GM19043 (cell line): ENCODE measurements around the gene USH1C.
A peak's percentile ranks its signal among the peaks of the same experiment; 100 is the strongest.

Source experiments
- ATAC-seq: cut with Tn5 transposase; IDR thresholded peaks from one replicate; pipeline ENCODE4 v1.9.1; 2021; ENCODE audit warnings: low read depth; ENCODE audit not compliant: unreplicated experiment

Gene USH1C

DNA sequence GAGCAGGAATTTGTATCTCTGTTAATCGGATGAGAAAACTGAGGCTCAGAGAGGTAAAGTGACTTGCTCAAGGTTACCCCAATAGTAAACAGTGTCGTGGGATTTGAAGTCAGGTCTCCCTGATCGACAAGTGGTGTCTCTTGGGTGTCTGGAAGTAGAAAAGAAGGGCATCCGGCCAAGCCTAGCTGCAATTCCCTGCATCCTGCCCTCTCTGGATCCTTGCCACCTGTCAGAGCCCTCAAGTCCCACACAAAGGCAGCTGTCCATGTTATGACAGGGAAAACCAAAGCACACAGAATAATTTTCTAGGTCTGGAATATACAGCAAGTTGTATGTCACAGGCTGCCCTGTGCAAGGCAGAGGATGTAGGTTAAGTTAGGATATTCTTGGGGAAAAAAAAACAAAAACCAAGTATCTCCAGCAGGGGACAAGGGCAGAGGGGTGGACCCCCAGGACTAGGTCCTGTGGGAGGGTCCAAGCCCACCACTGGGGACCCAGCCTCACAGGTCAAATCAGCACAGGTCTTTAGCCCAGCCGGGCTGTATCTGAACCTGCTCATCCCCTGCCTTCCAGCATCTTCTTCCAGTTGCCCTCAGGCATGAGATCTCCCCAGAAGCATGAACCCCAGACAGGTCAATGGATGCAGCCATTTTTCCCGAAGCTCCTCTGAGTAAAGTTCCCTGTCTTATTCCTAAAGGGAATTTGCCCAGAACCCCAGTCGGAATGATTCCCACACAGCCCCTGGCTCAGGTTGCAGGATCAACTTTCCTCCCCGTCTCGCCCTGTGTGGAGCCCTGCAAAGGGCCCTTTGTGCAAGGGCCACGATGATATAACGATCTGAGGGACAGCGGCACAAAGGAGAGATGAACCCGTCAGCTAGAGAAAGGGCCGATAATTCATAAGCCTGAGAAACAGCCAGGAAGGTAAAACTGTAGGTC is 15.0 kb downstream of the USH1C start:
- ATAC-seq = no peak

DNA sequence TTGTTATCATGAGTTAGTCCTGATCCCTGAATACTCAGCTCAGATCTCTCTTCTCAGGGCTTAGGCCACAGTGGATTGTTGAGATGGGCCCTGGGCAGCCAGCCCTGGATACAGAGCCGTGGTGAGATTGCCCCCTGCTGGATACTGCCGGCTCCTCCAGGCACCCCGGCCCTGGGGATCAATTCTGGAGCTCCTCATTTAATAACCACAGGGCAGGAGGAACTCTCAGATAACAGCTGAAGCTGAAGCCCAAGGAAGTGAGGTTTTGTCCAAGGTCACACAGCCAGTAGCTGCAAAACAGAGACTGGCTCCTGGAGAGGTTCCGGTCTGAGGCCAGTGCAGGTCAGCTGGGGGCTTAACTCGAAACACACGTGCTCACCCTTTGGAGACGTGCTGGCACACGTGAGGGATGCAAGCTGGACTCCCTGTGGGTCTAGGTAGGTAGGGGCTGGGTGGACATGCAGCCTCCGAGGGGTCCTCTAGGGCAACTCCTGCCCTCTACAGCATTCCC is 16.0 kb downstream of the USH1C start:
- peak; percentile 66 for ATAC-seq

DNA sequence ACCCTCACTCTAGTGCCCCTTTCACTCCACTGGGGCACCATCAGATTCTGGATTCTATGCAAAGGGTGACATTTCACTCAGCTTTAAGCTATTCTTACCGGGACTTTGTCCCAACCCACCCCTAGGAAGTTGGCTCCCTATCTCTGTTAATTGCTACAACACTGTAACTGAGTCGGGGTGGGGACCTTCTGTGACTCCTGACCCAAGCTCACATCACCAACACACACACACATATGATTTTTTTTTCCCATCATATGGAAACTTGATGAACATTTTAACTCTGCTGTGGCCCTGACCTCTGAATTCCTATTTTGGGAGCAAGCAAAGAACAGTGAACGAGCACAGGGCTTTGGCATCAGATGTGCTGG is 16.6 kb downstream of the USH1C start:
- no peak for ATAC-seq

DNA sequence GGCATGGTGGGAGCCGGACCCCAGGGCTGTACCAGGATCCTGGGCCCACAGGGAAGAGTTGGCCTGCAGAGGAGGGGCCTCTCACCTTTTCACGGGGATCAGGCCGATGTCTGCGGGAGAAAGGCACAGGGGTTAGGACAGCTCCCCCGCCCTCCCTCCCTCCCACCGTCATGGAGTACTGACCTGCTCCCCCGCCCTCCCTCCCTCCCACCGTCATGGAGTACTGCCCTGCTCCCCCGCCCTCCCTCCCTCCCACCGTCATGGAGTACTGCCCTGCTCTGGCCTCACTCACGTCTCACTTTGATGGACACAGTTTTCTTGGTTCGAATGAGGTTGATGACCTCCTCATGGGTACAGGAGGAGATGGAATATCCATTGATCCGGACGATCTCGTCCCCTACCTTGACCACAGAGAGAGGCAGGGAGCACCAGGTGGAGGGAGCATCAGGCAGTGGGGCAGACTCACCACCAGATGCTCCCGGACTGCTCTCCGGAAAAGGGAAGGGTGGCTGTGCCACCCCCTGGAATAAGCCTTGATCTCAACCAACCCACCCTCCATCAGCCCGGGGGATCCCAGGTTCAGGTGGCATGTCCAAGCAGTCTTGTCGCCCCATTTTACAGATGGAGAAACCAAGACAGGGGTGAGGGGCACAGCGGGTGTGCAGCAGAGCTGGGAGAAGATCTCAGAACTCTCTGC is 17.1 kb downstream of the USH1C start:
- no peak for ATAC-seq

DNA sequence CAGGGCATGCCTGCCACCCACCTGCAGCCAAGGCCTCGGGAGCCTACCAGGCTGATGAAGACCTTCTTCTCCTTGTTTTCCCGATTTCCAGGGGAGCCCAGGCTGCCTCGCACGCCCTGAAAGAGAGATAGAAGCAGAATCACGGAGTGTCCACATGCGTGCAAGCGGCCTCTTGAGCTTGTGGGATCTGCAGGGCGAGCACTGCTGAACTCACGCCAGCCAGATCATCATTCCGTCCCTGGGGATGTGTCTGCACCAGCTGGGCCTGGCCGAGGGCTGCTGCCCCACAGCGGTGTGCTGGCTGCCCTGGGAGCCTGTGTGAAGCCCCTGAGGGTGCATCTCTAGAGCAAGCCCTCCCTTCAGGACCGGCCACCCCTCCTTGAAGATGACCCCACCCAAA is 17.9 kb downstream of the USH1C start:
- no peak for ATAC-seq

DNA sequence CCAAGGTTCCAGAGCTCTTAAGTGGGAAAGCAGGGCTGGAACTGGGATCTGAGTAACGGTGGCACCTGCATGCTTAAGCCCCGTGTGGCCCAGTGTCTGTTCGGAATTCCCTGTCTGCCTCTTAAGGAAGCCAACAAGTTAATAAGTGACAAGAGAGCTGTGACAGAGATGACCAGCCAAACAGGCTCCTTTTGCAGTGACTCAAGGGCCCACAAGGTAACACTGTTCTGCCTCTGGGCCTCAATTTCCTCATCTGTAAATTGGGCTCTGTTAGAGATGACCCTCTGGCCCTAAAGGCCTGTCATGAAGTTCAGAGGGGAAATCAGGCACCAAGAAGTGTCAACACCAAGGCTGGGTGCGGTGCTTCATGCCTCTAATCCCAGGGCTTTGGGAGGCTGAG is 18.6 kb downstream of the USH1C start:
- ATAC-seq = no peak

DNA sequence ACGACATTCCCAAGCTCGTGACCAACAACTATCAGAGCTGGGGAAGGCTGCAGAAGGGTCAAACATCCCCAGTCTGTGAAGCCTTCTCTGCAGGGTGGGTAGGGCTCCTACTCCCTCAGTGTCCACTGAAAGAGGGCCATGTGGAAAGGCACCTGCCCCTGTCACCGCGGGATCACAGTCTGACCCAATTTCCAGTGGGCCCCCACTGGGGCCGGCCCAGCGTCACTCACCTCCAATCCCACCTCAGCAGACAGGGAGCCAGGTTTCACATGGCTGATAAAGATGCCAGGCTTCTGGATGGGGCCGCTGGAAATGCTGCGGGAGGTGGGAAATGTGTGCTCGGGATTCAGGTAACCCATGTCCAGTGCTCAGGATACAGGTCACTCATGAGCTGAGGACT is 20.0 kb downstream of the USH1C start:
- no peak for ATAC-seq

DNA sequence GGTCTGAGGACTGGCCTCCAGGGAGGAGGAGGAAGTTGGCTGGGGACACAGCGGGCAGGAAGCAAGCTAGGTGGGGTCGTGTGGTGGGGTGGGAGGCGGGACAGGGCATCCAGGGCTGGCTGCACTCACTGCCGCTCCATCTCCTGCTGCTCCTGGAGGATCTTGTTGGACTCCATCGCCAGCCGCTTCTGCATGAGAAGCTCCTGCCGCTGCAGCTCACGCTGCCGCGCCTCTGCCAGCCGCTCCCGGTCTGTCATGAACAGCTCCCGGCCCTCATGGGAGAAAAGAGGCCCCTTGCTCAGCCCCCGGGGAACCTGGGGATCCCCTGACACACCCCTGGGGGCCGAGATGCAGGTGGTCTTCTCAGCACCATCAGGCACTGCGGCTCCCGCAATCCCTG is 21.6 kb downstream of the USH1C start:
- no peak for ATAC-seq

DNA sequence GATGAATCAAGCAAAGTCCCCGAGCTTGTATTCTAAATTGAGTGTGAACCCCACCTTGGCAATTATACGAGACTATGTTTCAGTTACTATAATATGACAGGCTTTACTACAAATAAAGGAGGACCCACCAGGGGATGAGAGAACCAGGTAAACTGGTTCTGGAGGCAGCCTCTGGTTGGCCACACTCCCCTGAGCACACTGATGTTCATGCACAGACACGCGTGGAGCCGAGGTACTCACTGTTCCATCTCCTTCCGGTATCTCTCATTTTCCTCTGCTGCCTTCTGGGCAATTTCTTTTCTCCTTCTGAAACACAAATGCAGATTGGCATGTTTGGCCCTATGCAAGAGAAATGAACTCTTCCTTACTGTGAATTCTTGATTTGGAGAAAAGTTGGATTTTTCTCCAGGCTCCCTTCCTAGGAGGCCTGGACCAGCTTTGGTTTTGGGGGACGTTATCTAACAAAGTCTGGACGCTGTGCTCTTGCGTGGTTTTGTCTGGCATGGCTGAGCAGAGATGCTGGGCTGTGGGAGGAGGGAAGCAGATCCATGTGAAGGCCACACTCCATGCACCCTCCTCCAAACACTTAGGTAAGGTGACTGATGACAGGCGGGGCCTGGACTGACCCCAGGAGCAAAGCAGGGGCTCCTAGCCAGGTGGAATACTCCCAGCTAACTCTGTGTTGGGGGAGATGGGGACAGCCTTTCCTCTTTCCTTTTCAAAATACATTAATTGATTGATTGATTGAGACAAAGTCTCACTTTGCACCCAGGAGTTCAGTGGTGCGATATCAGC is 22.9 kb downstream of the USH1C start:
- no peak for ATAC-seq

DNA sequence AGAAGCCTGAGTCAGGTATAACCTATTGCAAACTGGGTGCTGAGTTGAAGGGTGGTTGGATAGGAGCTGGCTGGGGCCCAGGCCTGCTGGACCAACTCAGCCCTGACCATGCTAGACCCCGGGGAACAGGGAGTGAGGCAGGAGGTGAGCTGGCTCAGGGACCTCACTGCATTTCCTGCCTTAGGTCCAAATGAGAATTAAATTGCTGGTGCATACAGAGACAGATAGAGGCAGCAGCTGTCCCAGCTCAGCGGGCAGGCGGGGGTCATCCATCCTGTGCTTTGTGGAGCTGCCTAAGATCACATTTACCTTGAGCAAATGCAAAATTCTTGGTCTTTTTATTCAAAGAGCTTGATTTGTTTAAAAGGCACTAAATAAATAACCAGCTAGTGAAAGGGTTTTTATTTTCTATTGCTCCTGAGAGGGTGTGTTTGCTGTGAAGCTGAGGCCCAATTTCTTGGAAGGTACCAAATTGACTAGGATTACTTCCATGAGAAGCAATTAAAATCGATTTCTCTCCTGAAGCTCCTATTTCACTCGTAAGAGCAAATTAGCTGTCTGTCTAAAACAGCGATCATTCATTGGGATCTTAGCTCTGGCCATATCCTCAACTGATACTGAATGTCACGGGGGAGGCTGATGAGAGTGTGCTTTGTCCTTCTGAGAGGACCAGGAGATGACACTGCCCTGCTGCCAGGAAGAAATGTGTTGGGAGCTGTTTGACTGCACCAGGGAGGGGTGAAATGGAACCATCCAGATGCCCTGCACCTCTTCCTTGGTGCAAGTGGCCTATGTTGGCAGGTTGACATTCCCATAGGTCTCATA is 24.9 kb downstream of the USH1C start:
- no peak for ATAC-seq

DNA sequence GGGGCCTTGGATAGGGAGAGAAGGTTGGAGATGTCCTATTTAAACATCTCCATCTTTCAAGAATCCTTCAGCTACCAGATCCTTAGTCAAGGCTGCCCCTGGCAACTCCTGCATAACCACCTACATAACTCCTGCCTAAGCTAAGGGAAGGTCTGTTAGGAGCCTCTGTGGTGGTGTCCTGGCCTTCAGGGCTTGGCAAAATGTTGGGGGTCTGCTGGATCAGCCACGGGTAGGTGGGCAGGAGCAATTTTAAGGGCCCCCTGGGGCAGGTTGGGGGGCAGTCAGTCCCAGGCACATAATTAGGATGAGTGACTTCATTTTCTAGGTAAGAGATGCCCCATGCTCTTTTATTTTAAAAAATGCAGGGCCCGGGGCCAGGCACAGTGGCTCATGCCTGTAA is 25.9 kb downstream of the USH1C start:
- no peak for ATAC-seq

DNA sequence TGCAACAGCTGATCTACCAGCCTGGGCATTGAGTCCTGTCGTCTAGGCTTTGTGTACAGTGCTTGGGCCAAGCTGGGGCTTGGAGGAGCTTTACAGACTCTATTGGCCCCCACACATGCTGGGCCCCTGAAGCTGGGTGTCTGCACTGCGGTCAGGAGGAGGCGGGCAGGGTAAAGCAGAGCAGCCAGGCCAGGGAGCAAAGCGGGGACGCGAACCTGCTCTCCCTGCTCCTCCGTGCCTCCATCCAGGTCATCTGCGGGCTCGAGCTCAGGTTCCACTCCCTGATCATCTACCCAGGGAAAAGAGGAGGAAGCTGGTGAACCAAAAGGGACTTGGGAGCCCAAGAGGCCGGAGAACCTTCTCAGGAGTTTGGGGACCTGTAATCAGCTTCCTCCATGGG is 27.0 kb downstream of the USH1C start:
- ATAC-seq = no peak

DNA sequence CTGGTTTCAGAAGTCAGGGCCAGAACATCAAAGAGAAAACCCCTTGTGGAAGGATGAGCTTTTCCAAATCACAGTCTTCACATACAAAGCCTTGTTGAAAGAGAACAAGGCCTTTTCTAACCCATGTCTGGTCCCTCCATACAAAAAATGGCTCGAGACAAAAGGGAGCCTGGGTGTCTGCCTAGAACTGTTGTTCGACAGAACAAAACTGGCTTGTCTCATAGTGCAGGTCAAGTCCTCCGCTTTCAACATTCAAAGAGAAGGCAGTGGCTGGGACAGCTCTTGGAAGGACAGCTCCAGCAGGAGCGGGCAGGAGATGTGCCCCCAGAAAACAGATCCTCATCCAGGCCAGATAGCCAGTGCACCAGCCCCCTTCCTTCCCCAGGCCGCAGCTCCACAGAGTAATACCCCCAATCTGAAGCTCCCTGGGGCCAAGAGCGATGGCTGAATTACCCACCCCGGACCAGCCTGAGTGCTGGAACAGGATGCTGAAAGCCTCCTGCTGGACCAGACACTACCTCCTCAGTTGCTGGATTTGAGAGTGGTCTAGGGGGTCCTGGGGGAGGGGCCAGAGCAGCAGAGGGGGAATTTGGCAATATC is 27.6 kb downstream of the USH1C start:
- no peak for ATAC-seq

DNA sequence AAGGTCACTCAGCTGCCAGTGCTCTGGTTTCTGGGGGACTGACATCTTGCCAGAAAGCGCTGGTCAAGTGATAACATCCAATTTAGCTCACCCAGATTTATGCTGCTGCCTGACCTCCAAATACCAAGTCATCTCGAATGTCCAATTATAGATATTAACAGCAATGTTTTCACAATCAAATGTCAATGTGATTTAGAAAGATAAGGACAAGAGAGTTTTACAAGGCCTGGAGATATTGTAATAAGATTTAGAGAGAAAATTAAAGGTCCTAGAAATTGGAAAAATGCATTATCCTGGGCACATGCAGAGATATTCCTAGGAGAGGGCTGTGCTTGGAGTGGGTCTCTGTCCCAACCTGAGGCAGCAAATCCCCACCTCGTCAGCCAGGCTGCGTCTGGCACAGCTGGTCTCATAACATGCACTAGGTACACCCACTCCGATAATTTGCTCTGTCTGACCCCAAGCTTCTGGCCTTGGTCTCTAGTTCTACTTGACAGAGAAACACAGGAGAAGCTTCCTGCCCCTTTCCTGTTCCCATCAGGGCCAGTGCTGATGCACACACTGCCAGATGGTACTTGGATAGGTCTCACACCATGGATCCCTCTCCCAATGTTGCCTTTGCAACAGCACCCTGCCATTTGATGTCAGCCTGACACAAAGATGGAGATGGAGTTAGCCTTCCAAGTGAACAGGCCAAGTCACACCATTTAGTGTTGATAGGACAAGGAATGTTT is 28.6 kb downstream of the USH1C start:
- ATAC-seq = no peak

DNA sequence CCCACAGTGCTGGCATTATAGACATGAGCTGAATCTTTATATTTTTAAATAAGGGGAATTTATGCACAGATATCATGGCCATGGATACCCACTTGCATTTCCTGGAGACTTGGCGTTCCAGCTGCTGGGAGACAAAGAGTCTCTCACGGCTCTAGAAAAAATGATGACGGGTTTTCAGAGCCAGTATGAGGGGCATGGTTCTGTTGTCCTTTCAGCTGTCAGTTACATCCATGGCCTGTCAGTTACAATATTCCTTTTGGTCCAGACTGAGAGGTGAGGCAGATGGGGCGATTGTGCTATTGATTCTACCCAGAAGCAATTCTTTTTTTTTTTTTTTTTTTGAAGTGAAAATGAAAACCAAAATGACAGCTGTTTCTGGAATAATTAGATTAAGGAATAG is 29.7 kb downstream of the USH1C start:
- ATAC-seq = no peak

DNA sequence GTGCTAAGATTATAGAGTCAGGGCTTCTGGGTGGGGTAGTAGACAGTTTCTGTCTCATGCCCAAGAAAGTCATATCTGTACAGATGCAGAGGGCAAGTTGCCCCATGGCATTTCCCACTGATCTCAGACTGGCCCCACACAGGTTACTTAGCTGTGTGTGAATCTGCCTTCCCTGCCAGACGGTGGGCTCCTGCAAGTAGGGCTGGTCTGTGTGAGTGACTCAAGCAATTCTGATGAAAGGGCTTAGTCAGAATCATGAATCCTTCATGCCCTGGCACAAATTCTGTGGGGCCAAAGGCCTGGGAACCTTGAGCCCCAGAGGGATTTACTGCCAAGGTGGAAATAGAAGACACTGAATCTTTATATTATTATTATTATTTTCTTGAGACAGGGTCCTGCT is 30.4 kb downstream of the USH1C start:
- no peak for ATAC-seq

DNA sequence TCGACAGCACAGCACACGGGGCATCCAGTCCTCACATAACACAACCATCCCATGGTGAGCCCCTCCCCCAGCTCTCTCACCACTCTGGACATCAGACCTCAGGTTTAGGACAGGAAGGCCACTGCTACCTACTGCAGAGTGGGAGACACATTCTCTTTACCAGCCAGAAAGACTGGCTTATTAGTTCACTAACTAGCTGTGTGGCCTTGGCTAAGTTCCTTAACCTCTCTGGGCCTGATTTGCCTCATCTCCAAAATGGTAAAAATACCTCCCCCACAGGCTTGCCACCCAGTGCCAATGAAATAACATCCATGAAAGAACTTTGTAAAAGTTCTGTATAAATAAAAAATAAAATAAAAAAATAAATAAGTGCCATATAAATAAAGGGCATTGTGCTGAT is 32.1 kb downstream of the USH1C start:
- ATAC-seq = no peak

DNA sequence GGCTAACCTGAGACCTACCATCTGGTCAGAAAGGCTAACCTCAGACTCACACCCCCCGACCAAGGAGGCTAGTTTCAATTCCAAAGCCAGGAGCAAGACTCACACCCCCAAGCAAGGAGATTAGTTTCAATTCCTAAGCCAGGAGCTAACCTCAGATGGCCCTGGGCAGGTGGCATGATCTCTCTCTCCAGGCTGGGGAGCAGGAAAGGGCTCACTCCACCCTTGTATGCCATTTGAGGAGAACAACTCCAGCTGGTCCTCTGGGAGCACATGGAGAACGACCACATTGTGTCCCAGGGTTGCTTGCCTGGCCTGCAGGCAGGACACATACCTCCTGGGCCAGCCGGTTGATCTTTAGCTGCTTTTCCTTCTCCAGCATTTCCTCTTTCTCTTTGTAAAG is 32.6 kb downstream of the USH1C start:
- no peak for ATAC-seq

DNA sequence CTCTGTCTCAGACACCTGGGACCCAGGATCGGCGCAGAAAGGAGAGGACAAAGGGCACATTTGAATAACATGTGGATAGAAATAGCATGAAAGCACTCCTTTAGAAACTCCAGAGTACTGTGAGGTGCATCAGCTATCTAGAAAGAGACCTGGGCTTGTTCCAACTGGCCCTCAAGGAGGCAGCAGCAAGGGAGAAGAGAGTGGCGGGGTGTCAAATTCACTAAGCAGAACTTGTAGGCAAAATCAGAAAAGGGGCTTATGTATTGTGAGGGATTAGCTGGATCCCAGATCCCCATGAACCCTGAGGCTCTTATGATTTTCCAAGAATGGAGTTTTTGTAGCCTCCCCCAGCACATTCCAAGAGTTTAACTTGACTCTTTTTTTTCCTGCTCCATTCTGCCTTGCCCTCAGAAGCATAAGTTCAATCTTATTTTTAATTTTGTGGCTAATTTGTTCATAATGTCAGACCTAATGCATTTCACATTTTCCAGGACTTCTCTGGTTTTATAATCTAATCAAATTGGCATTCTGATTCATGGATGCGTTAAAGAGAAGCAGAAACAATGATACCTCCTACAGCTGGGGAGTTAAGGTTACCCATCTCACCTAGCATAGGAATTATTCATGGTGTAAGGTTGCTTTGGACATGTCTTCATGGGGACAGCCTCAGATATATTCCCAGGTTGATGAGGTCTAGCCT is 33.6 kb downstream of the USH1C start:
- ATAC-seq = no peak
